IPS-NIHi7 (cell line): ENCODE data around the gene GABRD.
"Not testable (repeated sequence)": the region's sequence is repeated elsewhere in the genome, so short reads cannot be mapped to it uniquely, and the experiment has no call there.

ENCODE experiments used
- DNase-seq: peaks from one replicate; pipeline ENCODE4 v3.0.0; 2012; ENCODE audit warnings: mixed read lengths; ENCODE audit errors: extremely low spot score

The GABRD gene, protein sequence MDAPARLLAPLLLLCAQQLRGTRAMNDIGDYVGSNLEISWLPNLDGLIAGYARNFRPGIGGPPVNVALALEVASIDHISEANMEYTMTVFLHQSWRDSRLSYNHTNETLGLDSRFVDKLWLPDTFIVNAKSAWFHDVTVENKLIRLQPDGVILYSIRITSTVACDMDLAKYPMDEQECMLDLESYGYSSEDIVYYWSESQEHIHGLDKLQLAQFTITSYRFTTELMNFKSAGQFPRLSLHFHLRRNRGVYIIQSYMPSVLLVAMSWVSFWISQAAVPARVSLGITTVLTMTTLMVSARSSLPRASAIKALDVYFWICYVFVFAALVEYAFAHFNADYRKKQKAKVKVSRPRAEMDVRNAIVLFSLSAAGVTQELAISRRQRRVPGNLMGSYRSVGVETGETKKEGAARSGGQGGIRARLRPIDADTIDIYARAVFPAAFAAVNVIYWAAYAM

GRCh38 chr1:2019172-2019543, at the start of gene GABRD:
Gene GABRD, plus strand, starts transcription at chr1:2019345. Its CDS starts 79 bp downstream, at chr1:2019424.
- peak; percentile 85 for DNase-seq

GRCh38 chr1:1969505-1969900, 49.6 kb upstream of the GABRD start:
- no peak for DNase-seq

DNA sequence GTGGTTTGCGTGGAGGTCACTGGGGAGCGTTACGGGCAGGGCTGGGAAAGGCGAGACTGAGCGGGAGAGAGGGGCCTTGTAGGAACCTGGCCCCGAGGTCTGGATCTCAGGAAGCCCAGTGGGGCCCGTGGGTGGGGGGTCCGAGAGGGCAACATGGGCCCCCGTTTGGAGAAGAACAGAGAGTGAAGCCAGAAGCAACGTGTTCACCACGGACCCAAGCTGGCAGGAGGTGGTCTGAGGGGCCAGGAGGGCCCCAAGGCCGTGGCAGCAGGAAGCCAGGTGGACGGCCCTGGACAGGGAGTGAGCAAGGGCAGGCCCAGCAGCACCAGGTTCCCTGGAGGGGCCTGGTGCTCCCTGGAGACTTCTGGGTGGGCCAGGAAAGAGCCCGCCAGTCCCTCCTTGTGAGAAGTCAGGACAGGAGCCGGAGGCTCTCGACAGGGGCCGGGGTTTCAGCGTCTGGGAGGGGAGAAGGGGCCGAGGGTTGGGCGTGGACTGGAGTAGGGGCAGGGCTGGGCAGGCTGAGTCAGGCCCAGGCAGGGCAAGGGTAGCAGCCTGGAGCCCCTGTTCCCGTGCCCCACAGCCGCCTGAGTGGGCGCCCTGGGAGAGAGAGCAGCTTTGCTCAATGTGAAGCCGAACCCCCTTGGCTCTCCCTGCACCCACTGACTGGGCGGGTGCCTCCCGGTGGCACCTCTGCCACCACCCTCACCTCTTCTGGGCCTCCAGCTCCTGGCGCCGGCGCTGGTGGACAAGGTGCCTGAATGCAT, 49.0 kb upstream of the GABRD start:
- no peak for DNase-seq

DNA sequence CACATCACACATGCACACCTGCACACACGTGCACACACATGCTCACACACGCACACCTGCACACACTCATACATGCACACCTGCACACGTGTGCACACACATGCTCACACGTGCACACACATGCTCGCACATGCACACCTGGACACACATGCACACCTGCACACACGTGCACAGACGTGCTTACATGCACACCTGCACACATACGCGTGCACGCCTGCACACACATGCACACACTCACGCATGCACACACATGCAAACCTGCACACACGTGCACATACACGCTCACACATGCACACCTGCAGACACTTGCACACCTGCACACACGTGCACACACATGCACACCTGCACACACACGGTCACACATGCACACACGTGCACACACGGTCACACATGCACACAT, 48.1 kb upstream of the GABRD start:
- no peak for DNase-seq

GRCh38 chr1:1971688-1972087, 47.5 kb upstream of the GABRD start:
- DNase-seq: no peak

- DNase-seq: no peak
Measured at GRCh38 chr1:1972976-1973715, 46.0 kb upstream of the GABRD start.

DNA sequence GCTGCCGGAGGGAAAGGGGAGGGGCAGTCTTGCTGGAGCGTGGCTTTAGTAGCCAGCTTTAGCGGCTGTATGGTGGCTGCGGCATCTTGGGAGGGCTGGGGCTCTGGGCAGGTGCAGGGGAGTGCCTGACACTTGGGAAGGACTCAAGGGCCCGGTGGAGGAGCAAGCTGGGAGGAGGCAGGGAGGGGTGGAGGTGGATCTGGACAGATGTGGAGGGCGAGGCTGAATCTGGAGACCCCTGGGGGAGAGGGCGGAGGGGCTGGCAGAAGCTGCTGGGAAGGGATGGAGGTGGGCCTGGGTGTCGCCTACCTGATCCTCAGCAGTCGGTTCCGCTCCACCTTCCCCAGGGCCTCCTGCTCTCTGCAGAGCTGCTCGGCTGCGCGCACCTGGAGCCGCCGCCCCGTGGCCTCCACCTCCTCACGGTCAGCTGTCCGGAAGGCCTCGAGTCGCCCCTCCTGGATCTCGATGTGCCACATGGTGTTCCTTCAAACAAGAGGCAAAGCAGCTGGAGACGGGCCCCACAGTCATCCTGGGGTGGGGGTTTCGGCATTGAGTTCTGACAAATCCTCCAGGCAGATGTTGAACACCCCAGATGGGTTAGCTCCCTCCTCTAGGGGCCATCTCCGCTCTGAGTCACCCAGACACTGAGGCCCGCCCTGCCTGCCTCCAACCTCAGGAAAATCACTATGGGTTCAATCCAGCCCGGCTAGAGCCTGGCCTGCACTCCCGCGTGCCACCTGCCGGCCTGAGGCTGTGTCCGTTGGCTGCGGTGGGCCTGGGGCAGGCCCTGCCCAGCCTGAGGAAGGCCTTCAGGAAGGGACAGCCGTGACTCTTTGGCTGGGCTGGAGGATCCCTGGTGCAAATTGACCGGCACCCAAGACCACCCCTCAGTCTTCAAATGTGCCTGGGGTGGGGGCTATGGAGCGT, 45.2 kb upstream of the GABRD start:
- no peak for DNase-seq

- peak; percentile 64 for DNase-seq
Measured at GRCh38 chr1:1974834-1975233, 44.3 kb upstream of the GABRD start.

GRCh38 chr1:1975535-1975934, 43.6 kb upstream of the GABRD start:
- no peak for DNase-seq

DNA sequence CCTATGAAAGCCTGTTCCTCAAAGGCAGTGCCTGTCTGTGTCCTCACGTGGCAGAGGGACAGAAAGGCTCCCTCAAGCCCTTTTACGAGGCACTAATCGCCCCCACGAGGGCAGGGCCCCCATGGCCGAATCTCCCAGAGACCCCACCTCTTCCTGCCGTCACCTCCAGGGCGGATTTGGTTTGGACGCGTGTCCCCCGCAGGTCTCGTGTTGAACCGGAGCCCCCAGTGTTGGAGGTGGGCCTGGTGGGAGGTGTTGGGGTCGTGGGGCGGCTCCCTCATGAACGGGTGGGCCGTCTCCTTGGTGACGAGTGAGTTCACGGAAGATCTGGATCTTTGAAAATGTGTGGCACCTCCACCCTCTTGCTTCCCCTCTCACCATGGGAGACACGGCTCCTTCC, 43.1 kb upstream of the GABRD start:
- DNase-seq: no peak

- DNase-seq: no peak
Measured at GRCh38 chr1:1978108-1978507, 41.0 kb upstream of the GABRD start.

DNA sequence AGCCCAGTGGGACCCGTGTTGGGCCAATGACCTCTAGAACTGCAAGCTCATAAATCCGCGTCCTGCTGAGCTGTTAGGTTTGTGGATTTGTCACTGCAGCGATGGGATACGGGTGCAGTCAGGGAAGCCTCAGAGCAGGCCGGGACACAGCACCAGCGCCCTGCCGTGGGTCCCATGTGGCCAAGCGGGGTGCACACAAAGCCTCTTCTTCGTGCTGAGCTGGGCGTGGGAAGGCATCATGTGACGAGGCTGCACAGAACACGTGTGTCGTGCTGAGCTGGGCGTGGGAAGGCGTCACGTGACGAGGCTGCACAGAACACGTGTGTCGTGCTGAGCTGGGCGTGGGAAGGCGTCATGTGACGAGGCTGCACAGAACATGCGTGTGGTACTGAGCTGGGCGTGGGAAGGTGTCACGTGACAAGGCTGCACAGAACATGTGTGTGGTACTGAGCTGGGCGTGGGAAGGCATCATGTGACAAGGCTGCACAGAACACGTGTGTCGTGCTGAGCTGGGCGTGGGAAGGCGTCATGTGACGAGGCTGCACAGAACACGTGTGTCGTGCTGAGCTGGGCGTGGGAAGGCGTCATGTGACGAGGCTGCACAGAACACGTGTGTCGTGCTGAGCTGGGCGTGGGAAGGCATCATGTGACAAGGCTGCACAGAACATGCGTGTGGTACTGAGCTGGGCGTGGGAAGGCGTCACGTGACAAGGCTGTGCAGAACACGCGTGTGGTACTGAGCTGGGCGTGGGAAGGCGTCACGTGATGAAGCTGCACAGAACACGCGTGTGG, 40.3 kb upstream of the GABRD start:
- not testable (repeated sequence) for DNase-seq

GRCh38 chr1:1979482-1980165, 39.5 kb upstream of the GABRD start:
- DNase-seq: no peak

- DNase-seq: no peak
Measured at GRCh38 chr1:1980467-1981141, 38.5 kb upstream of the GABRD start.

GRCh38 chr1:1981142-1981500, 38.0 kb upstream of the GABRD start:
- no peak for DNase-seq

- not testable (repeated sequence) for DNase-seq
Measured at GRCh38 chr1:1981631-1982327, 37.4 kb upstream of the GABRD start.

GRCh38 chr1:1982379-1983232, 36.5 kb upstream of the GABRD start:
- DNase-seq: no peak

GRCh38 chr1:1984560-1985070, 34.5 kb upstream of the GABRD start:
- no peak for DNase-seq
